Measurements from ENCODE around the gene AAK1. TPM values are rescaled to one million over a fixed set of nuclear protein-coding genes. Genes with fewer than 3 reads are reported as not detected.

Gene AAK1
- total RNA-seq, 2 donors from 2014 or later = 55.2 to 77.9 TPM

DNA sequence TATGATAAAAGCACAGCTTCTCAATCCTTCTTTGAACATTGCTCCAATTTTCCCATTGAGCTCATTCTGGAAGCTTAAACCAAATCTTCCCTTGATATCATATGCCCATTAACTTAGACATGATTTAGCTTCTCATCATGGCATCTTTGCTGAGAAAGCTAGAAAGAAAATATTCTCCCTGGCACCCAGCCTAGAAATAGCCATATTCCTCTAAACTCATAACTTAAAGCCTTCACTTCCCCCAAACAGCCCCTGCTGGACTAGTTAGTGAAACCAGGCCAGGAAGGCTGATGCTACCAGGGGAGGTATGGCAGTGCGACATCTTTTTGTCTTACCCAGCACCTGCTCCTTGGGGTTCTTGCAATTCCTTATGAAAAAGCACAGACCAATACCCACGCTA lies 4.3 kb downstream of the AAK1 start:
- ATAC-seq (ENCODE audit: insufficient number of reproducible peaks, low FRiP score, low read depth) (no peak), DNase-seq (ENCODE audit: low spot score) (no peak)
- no peaks in the 10 kb centered on the region for H3K9me3 ChIP-seq
- H3K4me3 ChIP-seq = no peak overlapping the region
- no peak overlapping the region for H3K27ac ChIP-seq
- no peaks in the 10 kb centered on the region for H3K27me3 ChIP-seq (replicated peaks; ENCODE audit: insufficient read depth)
- TF ChIP-seq, protein P1, sequence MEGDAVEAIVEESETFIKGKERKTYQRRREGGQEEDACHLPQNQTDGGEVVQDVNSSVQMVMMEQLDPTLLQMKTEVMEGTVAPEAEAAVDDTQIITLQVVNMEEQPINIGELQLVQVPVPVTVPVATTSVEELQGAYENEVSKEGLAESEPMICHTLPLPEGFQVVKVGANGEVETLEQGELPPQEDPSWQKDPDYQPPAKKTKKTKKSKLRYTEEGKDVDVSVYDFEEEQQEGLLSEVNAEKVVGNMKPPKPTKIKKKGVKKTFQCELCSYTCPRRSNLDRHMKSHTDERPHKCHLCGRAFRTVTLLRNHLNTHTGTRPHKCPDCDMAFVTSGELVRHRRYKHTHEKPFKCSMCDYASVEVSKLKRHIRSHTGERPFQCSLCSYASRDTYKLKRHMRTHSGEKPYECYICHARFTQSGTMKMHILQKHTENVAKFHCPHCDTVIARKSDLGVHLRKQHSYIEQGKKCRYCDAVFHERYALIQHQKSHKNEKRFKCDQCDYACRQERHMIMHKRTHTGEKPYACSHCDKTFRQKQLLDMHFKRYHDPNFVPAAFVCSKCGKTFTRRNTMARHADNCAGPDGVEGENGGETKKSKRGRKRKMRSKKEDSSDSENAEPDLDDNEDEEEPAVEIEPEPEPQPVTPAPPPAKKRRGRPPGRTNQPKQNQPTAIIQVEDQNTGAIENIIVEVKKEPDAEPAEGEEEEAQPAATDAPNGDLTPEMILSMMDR (IDR thresholded peaks at IDR 0.05) = no peak
- peaks cover 26 to 61% of the 10 kb centered on the region in 2 donors for H3K4me1 ChIP-seq (ENCODE audit: control insufficient read depth in 1 of 2, low read depth in 2 of 2)
- no peaks in the 10 kb centered on the region for H3K36me3 ChIP-seq

DNA sequence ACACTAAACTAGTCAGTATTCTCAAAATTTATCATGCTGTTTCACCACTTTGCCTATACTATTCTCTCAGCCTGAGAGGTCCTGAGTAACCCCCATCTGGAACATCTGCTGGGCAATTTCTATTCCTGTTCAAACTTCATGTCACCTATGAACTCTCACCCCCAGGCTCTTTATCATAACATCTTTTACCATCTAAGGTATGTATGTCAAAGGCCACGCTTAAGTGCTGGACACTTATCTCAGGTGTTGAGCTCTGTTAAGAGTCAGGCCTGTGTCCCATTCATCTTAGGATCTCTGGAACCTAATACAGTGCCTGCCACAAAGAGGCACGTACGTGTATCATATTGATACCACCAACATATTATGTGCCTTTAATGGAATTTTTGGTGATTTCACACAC lies 4.9 kb downstream of the AAK1 start:
- no peak for ATAC-seq (ENCODE audit: insufficient number of reproducible peaks, low FRiP score, low read depth)
- no peaks in the 10 kb centered on the region for H3K27me3 ChIP-seq (replicated peaks; ENCODE audit: insufficient read depth)
- TF ChIP-seq, protein P1 (IDR thresholded peaks at IDR 0.05) = no peak
- no peak overlapping the region for H3K27ac ChIP-seq
- H3K4me1 ChIP-seq (ENCODE audit: control insufficient read depth in 1 of 2, low read depth in 2 of 2) = peaks cover 26 to 61% of the 10 kb centered on the region in 2 donors
- no peaks in the 10 kb centered on the region for H3K9me3 ChIP-seq
- H3K4me3 ChIP-seq = no peak overlapping the region
- no peak for DNase-seq (ENCODE audit: low spot score)
- H3K36me3 ChIP-seq = no peaks in the 10 kb centered on the region

DNA sequence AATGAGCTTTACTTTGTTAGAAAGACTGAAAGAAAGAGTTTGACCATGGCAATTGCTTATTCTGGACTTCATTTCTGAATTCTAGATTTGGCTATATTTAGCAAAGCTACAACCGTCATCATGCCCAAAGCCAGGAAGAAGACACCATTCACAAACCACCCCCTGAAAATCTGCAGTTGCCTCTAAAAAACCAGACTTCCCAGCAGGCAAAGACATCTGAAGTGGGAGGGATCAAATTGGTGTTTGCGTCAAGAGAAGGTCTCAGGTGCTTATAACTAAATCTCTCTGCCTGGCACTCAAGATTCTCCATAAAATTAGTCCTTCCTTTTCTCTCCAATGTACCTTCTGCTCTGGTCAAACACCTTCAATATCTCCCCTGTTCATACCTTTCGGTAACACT lies 5.6 kb downstream of the AAK1 start:
- H3K4me3 ChIP-seq = no peak overlapping the region
- no peak for DNase-seq (ENCODE audit: low spot score)
- no peak for ATAC-seq (ENCODE audit: insufficient number of reproducible peaks, low FRiP score, low read depth)
- TF ChIP-seq, protein P1 (IDR thresholded peaks at IDR 0.05) = no peak
- H3K9me3 ChIP-seq = no peaks in the 10 kb centered on the region
- H3K27ac ChIP-seq = no peak overlapping the region
- no peaks in the 10 kb centered on the region for H3K27me3 ChIP-seq (replicated peaks; ENCODE audit: insufficient read depth)
- H3K4me1 ChIP-seq (ENCODE audit: control insufficient read depth in 1 of 2, low read depth in 2 of 2) = peaks cover 26 to 61% of the 10 kb centered on the region in 2 donors
- no peaks in the 10 kb centered on the region for H3K36me3 ChIP-seq

DNA sequence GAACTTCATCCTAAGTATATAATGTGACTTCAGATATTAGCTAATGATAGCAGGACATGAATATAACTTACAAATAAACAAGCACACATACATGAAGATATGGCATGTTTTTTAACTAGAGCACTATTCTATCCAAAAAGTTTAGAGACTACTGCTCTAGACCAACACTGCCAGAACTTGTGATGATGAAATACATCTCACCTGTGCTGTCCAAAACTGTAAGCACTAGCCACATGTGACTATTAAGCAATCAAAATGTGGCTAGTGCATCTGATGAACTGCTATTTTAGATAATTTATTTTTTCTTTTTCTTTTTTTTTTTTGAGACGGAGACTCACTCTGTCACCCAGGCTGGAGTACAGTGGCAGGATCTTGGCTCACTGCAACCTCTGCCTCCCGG lies 7.1 kb downstream of the AAK1 start:
- no peak overlapping the region for H3K27ac ChIP-seq
- TF ChIP-seq, protein P1 (IDR thresholded peaks at IDR 0.05) = no peak
- no peaks in the 10 kb centered on the region for H3K36me3 ChIP-seq
- H3K27me3 ChIP-seq (replicated peaks; ENCODE audit: insufficient read depth) = no peaks in the 10 kb centered on the region
- H3K9me3 ChIP-seq = no peaks in the 10 kb centered on the region
- no peak overlapping the region for H3K4me3 ChIP-seq
- ATAC-seq (ENCODE audit: insufficient number of reproducible peaks, low FRiP score, low read depth) (no peak), DNase-seq (ENCODE audit: low spot score) (no peak)
- H3K4me1 ChIP-seq (ENCODE audit: control insufficient read depth in 1 of 2, low read depth in 2 of 2) = peaks cover 24 to 58% of the 10 kb centered on the region in 2 donors

DNA sequence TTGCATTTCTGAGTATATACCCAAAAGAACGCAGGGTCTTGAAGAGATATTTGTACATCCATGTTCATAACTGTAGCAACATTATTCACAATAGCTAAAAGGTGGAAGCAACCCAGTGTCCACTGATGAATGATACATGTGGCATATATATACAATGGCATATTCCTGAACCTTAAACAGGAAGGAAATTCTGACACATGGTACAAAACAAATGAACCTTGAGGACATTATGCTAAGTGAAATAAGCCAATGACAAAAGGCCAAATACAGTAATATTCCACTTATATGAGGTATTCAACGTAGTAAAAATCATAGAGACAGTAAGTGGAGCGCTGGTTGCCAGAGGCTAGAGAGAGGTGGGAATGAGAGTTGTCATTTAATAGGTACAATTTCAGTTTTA lies 8.1 kb downstream of the AAK1 start:
- no peaks in the 10 kb centered on the region for H3K9me3 ChIP-seq
- ATAC-seq (ENCODE audit: insufficient number of reproducible peaks, low FRiP score, low read depth) = no peak
- no peaks in the 10 kb centered on the region for H3K27me3 ChIP-seq (replicated peaks; ENCODE audit: insufficient read depth)
- H3K36me3 ChIP-seq = no peaks in the 10 kb centered on the region
- no peak for DNase-seq (ENCODE audit: low spot score)
- H3K4me1 ChIP-seq (ENCODE audit: control insufficient read depth in 1 of 2, low read depth in 2 of 2) = peaks cover 16 to 58% of the 10 kb centered on the region in 2 donors
- H3K4me3 ChIP-seq = no peak overlapping the region
- H3K27ac ChIP-seq = no peak overlapping the region
- TF ChIP-seq, protein P1 (IDR thresholded peaks at IDR 0.05) = no peak

All from thoracic aorta (tissue), 2 donors.